ENCODE measurements around the gene BTG1.
A peak's percentile ranks its signal among the peaks of the same experiment; 100 is the strongest.
"Not testable (repeated sequence)": the region's sequence is repeated elsewhere in the genome, so short reads cannot be mapped to it uniquely, and the experiment has no call there.

BTG1 gene

DNA sequence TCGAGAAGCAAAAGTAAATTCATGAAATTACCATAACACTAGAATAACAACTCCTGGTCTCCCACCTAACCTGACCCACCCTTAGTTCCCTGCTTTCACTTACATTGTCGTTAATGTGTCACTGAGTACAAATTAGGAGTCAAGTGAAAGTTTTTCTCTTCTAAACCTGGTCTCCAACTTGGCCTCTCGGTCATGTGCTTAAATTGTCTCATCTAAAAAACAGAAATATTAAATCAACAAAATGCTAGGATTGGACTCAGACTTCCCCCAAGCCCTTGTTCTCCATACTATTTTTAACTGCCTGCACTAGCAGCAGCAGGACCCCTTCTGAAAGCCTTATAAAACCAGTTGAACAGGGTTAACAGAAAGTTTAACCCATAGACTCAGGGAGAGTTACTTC lies 1.8 kb upstream of the BTG1 start:
- DNase-seq = no peak

GRCh38 chr12:92146497-92147224 lies 1.0 kb upstream of the BTG1 start:
- peak; percentile 63 for DNase-seq

GRCh38 chr12:92145481-92145730 lies 240 bp downstream of the BTG1 start:
- no peak for DNase-seq

DNA sequence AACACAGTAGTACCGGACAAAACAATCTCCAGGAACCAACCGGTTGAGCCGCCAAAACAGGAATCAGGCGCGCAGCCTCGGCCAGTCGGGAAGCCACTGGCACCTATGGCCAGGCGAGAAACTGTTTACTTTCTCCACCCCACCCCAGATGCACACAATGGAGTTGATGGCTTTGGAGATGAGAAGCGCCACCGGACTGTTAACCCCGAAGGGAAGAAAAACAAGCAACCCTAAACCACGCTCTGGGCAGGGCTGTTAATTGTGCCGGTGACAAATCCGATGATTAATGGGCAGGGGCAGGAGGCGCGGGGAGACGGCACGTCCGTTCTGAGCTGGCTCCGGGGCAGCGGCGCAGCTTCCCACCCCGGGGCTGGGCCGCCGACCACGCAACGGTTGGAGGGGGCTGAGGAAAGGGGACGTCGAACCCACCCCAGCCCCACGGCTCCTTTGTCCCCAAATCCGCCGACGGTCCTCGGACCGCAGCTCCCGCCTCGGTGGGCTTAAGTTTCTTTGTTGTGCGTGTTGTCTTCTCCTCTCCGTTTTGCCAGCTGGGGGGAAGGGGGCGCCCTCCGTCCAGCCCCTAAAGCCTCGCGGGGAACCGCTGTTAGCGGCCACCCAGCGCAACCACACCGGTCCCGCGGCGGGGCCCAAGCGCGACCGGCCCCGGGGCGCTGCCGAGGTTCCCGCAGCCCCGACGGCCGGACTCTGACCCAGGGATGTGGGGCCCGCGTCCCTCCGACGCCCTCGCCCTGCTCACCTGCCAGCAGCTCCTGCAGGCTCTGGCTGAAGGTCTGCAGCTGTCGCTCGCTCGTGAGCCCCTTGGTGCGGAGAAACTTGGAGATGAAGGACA lies 790 bp downstream of the BTG1 start:
- peak; percentile 88 for DNase-seq

- DNase-seq = peak; percentile 71
Observed at GRCh38 chr12:92143686-92144630, 1.7 kb downstream of the BTG1 start.

DNA sequence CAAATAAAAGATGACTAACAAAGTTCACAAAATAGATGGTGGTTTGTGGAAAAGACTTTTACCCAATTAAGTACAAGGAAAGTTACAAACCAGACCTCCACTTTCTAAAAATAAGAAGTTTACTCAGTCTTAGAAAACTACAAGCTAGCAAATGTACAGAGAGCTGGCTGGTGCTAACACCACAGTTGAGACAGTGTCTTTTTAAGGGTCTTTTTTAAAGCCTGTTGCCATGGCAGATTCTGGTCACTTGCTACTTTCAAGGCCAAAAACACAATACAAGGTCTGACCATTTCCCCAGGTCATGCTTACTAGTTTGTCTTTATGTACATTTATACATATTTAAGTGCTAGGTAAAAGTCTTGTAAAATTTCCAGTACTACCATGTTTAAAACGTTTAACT lies 2.4 kb downstream of the BTG1 start:
- DNase-seq = no peak

- no peak for DNase-seq
Observed at GRCh38 chr12:92142251-92142926, 3.3 kb downstream of the BTG1 start.

GRCh38 chr12:92141591-92142121 lies 4.0 kb downstream of the BTG1 start:
- DNase-seq = no peak

GRCh38 chr12:92140896-92141536 lies 4.6 kb downstream of the BTG1 start:
- no peak for DNase-seq

- no peak for DNase-seq
Observed at GRCh38 chr12:92140156-92140555, 5.5 kb downstream of the BTG1 start.

DNA sequence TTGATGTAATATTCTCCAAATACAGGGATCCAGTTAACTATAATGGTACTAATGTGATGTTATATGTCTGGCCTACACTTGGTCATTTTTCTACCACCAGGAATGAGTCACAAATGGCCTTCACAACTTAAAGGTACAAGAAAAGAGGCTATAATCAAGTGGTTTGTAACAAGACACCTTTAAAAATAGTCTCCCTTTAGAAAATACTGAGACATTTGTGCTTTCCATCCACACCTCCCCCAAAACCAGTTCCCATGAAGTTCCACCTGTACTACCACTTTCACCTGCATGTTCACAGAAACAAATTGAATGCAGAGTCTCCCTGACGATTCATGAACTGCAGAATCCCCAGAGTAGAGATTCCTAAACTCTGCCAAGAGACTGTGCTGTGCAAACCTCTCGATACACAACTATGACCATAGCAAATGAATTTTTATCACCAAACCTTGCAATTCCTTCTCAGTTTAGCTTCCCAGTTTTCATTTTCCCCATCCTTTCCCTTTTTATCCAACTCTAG lies 6.0 kb downstream of the BTG1 start:
- no peak for DNase-seq

DNA sequence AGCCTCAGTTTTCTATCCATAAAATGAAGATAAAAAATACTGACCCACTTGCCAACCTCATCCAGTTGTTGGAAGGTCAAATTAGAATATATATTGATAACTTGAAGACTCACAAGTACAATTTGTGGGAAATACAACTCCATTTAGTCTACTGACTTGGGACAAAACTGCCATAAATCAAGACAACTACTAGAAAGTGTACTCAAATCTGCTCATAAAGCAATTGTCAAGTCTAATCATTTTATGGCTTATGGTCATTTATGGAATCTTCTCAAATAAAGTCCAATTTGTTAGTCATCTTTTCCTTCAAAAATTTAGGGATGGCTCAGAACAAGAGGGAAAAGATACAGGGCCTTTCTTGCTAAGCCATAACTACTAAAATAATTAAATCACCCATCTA lies 7.0 kb downstream of the BTG1 start:
- no peak for DNase-seq

- no peak for DNase-seq
Observed at GRCh38 chr12:92138144-92138543, 7.5 kb downstream of the BTG1 start.

DNA sequence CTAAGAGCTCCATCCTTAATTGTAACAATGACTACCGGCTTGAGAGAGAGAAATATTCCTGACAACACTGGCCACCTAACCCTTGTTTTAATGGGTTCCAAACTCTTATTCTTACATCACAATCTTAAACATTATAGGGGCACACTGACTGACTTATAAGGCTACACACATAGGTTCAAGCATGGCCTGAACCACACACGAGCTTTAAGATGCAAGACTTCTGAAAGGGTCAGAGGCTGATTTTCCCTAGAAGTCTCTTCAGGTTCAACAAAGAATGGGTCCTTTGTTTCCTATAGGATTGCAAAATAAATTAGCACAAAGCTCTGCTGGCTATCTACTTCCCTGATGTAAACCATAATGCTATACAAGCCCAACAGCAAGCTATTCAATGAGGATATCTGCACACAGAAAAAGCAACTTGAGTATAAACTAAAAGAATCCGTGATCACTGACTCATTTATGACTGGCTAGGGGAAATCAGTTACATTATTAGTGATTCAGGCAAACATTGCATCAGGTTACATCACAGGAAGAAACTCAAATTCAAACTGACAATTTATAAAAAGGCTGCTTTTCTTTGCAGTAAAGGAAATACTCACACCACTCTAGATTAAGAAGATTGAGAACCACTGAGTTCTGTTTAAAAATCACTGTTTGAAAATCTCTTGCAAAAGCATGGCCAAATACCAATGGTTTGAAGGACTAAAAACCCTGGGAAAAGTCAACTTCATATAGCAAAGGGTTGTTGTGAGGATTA lies 8.5 kb downstream of the BTG1 start:
- DNase-seq = no peak

DNA sequence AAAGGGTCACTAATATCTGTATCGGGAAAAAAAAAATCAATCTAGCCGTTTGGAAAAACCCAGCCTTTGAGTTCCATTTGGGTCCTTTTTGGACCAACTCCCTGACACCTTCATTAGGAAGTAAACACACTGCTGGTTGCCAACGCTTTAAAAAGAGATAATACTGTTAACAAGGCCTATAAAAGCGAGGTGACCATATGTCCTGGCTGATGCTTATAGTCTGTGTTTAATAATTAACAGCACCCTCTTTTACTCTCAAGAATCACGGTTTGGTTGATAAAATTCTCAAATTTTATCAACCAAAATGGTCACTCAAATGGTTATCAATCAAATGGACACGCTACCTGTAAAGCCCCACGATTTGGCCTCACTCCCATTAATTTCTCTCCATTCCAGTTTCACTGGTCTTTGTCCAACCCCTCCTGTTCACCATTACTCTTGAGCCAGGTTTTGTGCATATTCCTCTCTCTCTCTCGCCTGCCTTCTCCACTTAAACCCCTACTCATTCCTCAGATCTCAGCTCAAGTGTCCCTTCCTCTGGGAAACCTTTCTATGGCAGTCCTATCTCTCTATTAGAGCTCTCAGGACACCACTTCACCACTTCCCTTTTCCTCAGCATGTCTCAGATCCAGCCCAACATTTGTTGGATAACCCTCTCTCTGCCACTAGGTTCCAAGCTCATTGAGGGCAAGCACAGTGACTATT lies 9.5 kb downstream of the BTG1 start:
- no peak for DNase-seq

GRCh38 chr12:92135541-92135940 lies 10.1 kb downstream of the BTG1 start:
- DNase-seq = not testable (repeated sequence)

GRCh38 chr12:92134638-92135274 lies 10.9 kb downstream of the BTG1 start:
- DNase-seq = no peak

- no peak for DNase-seq
Observed at GRCh38 chr12:92133795-92134637, 11.6 kb downstream of the BTG1 start.

DNA sequence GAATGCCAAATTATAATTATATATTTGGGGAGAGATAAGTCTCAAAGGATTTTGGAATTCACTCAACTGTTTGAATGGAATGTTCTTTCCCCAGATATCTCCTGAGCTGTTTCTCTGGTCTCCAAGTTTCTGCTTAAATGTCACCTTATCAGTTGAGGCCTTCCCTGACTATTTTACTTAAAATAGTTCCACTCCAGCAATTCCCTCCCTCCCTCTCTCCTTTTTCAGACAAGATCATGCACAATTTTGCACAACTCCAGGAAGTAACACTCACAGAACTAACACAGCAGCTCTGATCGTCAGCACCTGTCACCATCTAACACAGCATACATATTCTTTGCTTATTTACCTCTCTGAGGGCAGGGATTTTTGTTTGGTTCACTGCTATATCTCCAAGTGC lies 12.5 kb downstream of the BTG1 start:
- no peak for DNase-seq
